ENCODE results near the gene TBC1D12. TPM values are rescaled to one million over a fixed set of nuclear protein-coding genes. Genes with fewer than 3 reads are reported as not detected.

TBC1D12 gene
- total RNA-seq, 4 donors from 2014 or later = 10.5 to 17.7 (median 12.8) TPM

DNA sequence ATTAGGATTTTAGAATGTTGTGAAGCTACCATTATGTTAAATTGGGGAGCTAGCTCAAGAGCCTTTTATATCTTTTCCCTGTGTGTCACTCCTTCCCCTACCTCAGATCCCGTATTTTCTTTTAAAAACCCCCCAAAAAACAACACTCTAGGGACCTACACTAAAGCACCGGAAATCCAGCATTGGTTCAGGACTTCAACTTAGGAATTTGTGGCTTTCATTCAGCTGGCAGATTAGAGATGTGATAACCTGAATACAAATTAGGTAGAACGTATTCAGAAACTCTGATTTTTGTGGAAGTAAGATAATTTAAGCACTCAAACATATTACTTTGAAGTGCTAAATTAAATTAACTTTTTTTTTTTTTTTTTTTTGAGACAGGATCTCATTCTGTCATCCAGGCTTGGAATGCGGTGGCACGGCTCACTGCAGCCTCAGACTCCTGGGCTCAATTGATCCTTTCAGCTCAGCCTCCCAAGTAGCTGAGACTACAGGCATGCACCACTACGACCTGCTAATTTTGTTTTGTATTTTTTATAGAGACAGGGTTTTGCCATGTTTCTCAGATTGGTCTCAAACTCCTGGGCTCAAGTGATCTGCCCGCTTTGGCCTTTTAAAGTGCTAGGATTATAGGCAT lies 6.8 kb downstream of the TBC1D12 start:
- Histone ChIP-seq H3K36me3 (no peaks in the 10 kb centered on the region), H3K27ac (no peak overlapping the region), H3K4me1 (peaks cover 25% of the 10 kb centered on the region), H3K27me3 (no peaks in the 10 kb centered on the region), H3K4me3 (no peak overlapping the region), H3K9me3 (no peaks in the 10 kb centered on the region)
- no peak for DNase-seq (ENCODE audit: low spot score in 2 of 2)
- TF ChIP-seq EP300 (IDR thresholded peaks at IDR 0.05) (no peak), POLR2AphosphoS5 (IDR thresholded peaks at IDR 0.05) (no peak), POLR2A (IDR thresholded peaks at IDR 0.05) (no peak)
- TF ChIP-seq, protein P1, sequence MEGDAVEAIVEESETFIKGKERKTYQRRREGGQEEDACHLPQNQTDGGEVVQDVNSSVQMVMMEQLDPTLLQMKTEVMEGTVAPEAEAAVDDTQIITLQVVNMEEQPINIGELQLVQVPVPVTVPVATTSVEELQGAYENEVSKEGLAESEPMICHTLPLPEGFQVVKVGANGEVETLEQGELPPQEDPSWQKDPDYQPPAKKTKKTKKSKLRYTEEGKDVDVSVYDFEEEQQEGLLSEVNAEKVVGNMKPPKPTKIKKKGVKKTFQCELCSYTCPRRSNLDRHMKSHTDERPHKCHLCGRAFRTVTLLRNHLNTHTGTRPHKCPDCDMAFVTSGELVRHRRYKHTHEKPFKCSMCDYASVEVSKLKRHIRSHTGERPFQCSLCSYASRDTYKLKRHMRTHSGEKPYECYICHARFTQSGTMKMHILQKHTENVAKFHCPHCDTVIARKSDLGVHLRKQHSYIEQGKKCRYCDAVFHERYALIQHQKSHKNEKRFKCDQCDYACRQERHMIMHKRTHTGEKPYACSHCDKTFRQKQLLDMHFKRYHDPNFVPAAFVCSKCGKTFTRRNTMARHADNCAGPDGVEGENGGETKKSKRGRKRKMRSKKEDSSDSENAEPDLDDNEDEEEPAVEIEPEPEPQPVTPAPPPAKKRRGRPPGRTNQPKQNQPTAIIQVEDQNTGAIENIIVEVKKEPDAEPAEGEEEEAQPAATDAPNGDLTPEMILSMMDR (IDR thresholded peaks at IDR 0.05) = no peak
- WGBS = 61% methylated on average over 7 of the region's 7 CpGs

DNA sequence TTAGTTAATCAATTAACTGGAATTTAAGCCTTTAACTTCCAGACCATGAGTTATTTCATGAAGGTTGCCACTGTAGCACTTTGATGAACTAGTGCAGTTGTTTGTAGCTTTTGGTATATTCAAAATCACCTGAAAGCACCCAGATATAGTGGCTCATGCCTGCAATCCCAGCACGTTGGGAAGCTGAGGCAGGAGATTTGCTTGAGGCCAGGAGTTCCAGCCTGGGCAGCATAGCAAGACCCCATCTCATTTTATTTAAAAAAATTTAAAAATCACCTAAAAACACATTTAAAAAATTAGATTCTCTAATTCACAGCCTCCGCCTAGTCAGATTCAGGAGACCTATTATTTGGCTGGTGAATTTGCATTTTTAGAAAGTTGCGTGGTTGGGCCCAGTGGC lies 9.0 kb downstream of the TBC1D12 start:
- DNase-seq (ENCODE audit: low spot score in 2 of 2) = no peak
- H3K27me3 ChIP-seq = no peaks in the 10 kb centered on the region
- no peak overlapping the region for H3K27ac ChIP-seq
- H3K4me1 ChIP-seq = peaks cover 9% of the 10 kb centered on the region
- H3K9me3 ChIP-seq = no peaks in the 10 kb centered on the region
- 100% methylated on average over 3 of the region's 3 CpGs for WGBS
- no peak for TF ChIP-seq POLR2AphosphoS5 (IDR thresholded peaks at IDR 0.05)
- no peak for TF ChIP-seq EP300 (IDR thresholded peaks at IDR 0.05)
- TF ChIP-seq, protein P1 (IDR thresholded peaks at IDR 0.05) = no peak
- TF ChIP-seq POLR2A (IDR thresholded peaks at IDR 0.05) = no peak
- no peaks in the 10 kb centered on the region for H3K36me3 ChIP-seq
- H3K4me3 ChIP-seq = no peak overlapping the region

DNA sequence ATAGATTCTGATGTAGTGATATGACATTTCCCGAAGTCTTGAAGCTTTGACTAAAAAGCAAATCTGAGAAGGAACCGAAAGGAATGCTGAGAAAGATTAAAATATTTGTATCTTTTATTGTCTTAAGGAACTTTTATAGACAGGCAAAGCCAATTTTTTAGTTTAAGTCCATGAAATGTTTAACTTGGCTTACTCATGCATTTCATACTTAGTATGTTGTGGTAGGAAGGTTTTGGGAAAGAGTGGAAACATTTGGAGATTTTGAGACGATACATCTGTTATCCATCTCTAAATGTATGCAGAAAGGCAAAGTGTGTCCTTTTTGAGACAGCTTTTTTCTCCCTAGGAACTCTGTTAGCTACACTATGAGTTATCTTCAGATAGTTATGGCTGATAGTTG lies 10.1 kb downstream of the TBC1D12 start:
- no peaks in the 10 kb centered on the region for H3K36me3 ChIP-seq
- H3K4me1 ChIP-seq = peaks cover 7% of the 10 kb centered on the region
- no peaks in the 10 kb centered on the region for H3K9me3 ChIP-seq
- no peak overlapping the region for H3K4me3 ChIP-seq
- TF ChIP-seq, protein P1 (IDR thresholded peaks at IDR 0.05) = no peak
- TF ChIP-seq POLR2AphosphoS5 (IDR thresholded peaks at IDR 0.05) = no peak
- TF ChIP-seq POLR2A (IDR thresholded peaks at IDR 0.05) = no peak
- TF ChIP-seq EP300 (IDR thresholded peaks at IDR 0.05) = no peak
- H3K27ac ChIP-seq = no peak overlapping the region
- WGBS = 76% methylated on average over 3 of the region's 3 CpGs
- no peaks in the 10 kb centered on the region for H3K27me3 ChIP-seq
- DNase-seq (ENCODE audit: low spot score in 2 of 2) = no peak

DNA sequence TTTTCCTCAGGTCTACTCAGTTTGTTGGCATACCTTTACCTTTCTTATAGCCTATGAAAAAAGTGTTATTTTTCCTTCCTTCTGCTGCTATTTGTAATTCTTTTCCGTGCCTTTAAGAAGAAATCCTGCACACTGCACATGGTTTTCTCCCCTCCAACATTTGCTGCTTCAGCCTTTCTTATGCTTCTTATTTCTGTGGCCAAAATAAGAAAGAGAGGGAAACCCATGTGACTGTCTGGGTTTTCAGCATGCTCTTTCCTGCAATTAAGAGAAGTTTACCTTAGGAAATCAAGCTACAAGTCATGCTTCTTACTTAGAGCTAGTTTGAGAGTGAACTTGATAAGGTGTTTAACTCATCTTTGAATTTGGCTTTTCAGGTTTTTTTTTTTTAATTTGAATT lies 11.0 kb downstream of the TBC1D12 start:
- no peak overlapping the region for H3K4me3 ChIP-seq
- no peak for TF ChIP-seq POLR2A (IDR thresholded peaks at IDR 0.05)
- TF ChIP-seq POLR2AphosphoS5 (IDR thresholded peaks at IDR 0.05) = no peak
- TF ChIP-seq EP300 (IDR thresholded peaks at IDR 0.05) = no peak
- TF ChIP-seq, protein P1 (IDR thresholded peaks at IDR 0.05) = no peak
- no peaks in the 10 kb centered on the region for H3K9me3 ChIP-seq
- WGBS = 56% methylated on average over 1 of the region's 1 CpG
- no peak overlapping the region for H3K27ac ChIP-seq
- peaks cover 7% of the 10 kb centered on the region for H3K4me1 ChIP-seq
- H3K27me3 ChIP-seq = no peaks in the 10 kb centered on the region
- DNase-seq (ENCODE audit: low spot score in 2 of 2) = no peak
- H3K36me3 ChIP-seq = no peaks in the 10 kb centered on the region

DNA sequence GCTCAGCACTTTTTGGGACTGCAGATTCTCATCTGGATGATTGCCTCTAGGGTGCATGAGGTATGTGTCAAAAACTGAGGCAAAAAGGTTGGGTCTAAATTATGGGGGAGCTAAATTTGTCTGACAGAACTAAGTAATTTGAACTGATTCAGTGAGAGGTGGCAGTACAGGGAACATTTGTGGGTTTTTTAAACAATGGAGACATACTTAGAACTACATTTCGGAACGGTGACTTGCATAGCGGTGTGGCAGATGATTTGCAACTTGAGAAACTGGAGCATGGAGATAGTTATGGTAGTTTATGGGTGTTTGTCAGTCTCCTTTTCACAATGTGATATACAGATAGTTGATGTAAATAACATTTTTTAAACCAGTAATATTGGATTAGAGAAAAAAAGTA lies 14.6 kb downstream of the TBC1D12 start:
- H3K27ac ChIP-seq = no peak overlapping the region
- H3K27me3 ChIP-seq = no peaks in the 10 kb centered on the region
- TF ChIP-seq, protein P1 (IDR thresholded peaks at IDR 0.05) = no peak
- no peak for TF ChIP-seq POLR2A (IDR thresholded peaks at IDR 0.05)
- TF ChIP-seq EP300 (IDR thresholded peaks at IDR 0.05) = no peak
- H3K4me3 ChIP-seq = no peak overlapping the region
- DNase-seq (ENCODE audit: low spot score in 2 of 2) = no peak
- 78% methylated on average over 3 of the region's 3 CpGs for WGBS
- H3K9me3 ChIP-seq = no peaks in the 10 kb centered on the region
- H3K36me3 ChIP-seq = no peaks in the 10 kb centered on the region
- H3K4me1 ChIP-seq = peaks cover 7% of the 10 kb centered on the region

Data from suprapubic skin (tissue), 4 donors.